ENCODE results near the gene CFB.

Gene CFB

DNA sequence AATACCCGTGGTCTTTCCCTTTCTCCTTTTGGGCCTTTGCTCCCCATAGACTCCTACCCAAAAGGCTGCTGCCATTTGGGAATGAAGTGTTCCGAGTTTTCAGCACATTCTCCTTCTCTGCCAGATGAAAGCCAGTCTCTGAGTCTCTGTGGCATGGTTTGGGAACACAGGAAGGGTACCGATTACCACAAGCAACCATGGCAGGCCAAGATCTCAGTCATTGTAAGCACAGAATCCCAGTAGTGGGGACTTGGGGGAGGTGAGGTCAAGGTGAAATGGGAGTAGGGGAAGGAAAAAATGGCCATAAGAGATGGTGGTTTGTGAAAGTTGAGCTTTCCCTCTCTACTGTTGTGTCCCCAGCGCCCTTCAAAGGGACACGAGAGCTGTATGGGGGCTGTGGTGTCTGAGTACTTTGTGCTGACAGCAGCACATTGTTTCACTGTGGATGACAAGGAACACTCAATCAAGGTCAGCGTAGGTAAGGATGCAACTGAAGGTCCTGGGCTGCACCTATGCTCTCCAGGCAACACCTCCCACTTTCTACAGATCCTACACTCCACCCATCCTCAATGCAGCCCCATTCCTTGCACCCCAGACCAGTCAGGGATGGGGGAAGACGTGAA, 4.1 kb downstream of the CFB start:
- DNase-seq, result no peak

DNA sequence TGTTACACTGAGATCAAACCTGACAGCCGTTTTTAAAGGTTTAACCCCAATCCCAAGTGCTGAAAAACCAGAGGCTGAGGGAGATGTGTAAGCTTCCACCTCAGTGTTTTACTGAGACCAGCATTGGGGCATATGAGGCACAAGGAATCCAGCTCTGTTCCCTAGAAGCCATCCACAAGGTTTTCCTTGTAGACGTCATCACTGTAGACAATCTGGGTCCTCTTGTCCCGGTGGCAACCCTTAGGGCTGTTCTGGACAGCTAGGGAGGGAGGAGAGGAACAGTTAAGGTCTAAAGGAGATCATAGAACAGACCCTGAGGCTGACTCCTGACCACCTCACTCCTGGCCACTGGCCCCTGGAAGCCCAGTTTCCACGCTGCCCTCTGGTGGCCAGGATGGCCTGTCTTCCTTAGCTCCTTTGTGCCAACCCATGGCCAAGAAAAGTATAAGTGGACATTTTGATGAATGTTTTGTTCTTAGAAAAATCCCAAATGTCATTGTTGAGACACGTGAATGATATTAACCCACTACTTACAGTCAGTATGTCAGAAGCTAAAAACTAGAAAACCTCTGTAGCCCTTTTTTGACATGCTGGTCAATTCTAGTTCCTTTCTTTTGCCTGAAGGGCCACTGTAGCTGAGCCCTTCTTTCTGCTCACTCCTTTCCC, 6.4 kb downstream of the CFB start:
- DNase-seq, result no peak

DNA sequence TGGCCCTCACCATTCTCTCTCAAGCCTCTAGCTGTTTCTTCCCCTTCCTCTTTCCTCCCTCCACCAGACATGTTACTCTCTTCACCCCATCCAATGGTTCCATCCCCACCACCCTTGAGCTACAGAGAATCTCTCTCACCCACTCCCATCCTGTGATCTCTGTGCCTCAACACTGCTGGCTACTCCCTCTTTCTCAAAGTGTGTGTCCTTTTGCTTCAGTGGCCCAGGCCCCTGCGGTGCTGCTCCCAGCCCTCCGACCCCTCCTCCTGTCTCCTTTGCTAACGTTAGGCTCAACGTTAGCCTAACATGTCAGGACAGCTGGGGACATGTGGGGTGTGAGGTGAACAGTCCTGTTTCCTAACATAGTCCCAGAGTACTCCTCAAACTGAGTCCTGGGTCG, 7.0 kb downstream of the CFB start:
- DNase-seq, result no peak

DNA sequence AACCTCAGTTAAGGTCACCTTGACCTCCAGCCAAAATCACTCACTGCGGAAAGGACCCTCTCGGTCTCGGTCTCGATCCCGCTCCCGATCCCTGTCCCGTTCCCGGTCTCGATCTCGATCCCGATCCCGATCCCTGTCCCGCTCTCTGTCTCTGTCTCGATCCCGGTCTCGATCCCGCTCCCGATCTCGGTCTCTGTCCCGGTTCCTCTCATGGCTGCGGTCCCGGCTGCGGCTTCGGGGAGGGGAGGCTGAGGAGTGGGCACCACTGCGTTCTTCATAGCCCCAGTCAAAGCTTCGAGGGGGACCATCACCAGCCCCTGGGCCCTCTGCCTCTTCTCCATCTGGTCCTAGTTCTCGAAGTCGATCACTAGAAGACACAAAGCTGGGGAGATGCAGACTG, 8.6 kb downstream of the CFB start:
- DNase-seq, result no peak

DNA sequence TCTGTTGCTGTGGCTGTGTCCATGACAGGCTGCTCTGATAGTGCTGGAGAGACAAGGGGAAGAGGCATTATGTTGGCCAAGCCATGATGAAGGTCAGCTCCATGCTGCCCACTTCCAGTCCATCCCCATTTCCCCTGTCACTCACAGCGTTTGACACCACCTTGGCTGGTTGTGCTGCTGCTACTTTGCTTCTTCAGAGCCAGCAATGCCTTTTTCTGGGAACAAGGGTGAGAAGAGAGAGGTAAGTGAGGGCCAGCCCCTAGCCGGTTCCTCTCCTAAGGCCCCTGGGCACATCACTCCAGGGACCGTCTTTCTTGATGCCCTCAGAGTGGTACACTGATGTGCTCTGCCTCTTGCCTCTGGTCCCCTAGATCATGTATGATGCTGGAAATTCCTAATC, 10.9 kb downstream of the CFB start:
- no peak for DNase-seq

DNA sequence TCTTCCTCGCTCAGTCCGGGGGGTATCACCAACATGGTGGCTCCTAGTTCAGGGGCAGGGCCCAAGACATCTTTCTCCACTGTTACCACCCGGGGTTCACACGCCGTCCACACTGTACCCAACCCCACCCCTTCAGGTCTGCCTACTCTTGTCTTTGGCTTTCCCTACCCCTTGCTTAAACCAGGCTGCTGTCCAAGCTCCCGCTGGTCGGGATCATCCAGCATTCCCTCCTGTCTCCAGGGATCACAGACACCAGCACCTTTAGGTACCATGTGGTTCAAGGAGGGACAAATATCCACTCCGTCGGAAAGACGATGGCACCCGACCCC, 12.5 kb downstream of the CFB start:
- DNase-seq, result no peak

DNA sequence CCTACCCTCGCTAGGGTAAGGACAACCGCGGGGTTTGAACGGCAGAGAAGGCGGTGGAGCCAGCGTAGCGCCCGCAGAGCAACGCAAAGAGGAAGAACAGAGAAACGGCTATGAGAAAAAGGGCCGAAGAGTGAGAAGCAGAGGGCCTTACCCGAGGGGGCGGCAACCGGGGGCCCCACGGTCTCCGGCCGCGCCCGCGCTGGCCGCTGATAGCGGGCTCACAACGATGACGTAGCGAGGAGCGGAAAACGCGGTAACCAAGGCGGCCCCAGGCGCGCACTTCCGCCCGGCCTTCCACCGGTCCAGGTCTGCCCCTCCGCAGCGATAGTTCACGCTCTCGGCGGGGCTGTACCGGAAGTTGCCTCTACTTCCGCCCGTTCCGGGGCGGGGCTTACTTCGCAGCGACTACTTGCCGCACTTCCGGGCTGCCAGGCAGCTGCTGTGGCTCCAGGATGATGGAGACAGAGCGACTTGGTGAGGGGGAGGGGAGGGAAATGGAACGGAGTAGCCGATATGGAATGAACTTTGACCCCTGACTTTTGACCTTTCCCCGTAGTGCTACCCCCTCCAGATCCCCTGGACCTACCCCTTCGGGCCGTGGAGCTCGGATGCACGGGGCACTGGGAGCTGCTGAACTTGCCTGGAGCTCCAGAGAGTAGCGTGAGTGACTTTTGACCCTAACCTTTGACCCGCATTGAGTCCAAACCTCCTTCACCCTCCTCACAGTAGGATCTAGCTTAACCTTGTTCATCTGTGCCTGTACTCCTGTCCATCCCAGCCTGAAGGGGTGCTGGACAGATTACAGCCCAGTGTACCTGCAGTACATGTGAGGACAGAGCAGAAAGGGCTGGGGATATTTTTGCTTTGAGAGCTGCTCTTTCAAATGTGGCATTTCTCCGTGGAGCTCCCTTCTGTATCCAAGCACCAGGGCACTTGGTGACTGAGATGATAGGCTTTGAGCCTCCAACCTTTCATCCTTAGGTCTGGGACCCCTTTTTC, 13.1 kb downstream of the CFB start, which contains the start of the genes NELFE and SKIC2:
TSS of gene NELFE (minus strand) at position 231 of the 999 bp plus-strand sequence. CDS start 525 bp downstream, outside the sequence.
TSS of gene SKIC2 (plus strand) at position 435 of the 999 bp plus-strand sequence. CDS start at position 453, 18 bp downstream.
- peak; percentile 98 for DNase-seq

DNA sequence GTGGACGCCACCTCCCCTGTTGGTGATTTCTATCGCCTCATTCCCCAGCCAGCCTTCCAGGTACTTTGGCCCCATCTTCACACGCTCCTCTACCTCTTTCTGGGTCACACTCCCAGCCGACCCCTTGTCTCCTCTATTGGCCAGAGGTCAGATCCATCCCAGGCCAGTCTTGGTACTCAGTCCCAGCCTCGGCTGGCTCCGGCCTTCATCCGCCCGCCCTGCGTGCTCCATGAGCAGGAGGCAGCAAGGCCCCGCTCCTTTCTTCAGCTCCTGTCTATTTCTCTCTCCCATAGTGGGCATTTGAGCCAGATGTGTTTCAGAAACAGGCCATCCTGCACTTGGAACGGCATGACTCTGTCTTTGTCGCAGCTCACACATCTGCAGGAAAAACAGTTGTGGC, 15.7 kb downstream of the CFB start:
- no peak for DNase-seq

DNA sequence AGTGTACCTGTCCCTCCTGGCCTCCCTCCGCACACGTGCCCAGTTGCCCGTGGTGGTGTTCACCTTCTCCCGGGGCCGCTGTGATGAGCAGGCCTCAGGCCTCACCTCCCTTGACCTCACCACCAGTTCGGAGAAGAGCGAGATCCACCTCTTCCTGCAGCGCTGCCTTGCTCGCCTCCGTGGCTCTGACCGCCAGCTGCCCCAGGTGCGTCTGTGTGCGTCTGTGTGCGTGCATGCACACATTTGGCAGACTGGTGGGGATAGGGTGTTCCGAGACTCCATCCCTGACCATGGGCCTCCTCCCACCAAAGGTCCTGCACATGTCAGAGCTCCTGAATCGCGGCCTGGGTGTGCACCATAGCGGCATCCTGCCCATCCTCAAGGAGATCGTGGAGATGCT, 18.0 kb downstream of the CFB start:
- no peak for DNase-seq

DNA sequence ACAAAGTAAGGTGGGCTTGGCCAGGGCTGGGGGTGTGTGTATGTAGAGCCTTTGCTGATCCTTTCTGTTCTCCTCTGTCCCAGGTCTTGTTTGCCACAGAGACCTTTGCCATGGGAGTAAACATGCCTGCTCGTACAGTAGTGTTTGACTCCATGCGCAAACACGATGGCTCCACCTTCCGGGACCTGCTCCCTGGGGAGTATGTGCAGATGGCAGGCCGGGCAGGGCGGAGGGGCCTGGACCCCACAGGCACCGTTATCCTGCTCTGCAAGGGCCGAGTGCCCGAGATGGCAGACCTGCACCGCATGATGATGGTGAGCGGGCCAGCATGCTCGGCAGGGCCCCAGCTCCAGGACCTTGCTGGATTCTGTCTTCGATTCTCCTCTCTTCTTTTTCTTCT, 19.8 kb downstream of the CFB start:
- DNase-seq, result no peak

DNA sequence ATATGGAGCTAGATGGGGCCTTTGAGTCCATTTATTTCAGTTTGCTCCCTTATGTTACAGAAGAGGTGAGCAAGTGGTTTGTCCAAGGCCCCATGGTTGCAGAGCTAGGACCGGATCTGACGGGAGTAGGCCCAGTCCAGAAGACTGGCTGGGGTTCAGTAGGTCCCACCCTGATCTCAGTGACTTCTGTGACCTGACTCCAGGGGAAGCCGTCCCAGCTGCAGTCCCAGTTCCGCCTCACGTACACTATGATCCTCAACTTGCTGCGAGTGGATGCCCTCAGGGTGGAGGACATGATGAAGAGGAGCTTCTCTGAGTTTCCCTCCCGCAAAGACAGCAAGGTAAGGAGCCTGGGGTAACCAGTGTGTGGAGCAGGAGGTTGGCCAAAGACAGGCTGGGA, 20.6 kb downstream of the CFB start:
- no peak for DNase-seq

DNA sequence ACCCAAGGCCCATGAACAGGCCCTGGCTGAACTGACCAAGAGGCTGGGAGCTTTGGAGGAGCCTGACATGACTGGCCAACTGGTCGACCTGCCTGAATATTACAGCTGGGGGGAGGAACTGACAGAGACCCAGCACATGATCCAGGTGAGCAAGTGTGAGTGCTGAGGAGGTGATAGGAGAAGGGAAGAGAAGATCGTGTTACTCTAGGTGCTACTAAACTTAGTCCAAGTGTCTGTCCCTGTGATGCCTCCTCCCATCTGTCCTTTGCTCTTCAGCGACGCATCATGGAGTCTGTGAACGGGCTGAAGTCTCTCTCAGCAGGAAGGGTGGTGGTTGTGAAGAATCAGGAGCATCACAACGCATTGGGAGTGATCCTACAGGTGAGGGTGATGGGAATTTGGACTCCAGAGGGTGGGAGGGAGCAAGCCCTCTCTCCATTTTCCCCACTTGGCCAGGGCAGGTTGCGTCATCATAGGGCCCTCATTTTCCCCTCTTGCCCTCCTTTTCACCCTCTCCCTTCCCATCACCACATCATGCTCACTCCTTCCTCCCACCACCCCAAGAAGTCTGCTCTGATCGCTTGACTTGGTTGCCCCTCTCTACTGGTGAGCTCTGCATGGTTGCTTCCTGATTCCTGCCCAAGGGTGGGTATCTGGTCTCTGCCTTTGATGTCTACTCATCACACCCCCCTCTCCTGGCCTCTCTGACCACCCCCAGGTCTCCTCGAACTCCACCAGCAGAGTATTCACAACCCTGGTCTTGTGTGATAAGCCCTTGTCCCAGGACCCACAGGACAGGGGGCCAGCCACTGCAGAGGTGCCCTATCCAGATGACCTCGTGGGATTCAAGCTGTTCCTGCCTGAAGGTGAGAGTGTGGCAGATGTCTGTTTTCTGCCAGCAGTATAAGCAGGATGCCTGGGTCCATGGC, 21.4 kb downstream of the CFB start:
- no peak for DNase-seq

DNA sequence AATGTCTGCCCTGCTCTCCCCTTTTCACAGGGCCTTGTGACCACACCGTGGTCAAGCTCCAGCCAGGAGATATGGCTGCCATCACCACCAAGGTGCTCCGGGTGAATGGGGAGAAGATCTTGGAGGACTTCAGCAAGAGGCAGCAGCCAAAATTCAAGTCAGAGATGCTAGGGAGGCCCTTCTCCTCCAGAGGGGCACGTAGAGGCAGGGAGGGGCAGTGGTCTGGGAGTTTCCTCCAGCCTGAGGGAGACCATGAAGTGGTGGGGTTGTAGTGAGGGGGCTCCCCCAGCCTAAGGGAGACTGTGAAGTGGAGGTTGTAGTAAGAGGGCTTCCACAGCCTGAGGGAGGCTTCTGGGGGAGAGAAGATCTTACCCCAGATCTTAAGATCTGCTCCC, 22.0 kb downstream of the CFB start:
- DNase-seq, result no peak

DNA sequence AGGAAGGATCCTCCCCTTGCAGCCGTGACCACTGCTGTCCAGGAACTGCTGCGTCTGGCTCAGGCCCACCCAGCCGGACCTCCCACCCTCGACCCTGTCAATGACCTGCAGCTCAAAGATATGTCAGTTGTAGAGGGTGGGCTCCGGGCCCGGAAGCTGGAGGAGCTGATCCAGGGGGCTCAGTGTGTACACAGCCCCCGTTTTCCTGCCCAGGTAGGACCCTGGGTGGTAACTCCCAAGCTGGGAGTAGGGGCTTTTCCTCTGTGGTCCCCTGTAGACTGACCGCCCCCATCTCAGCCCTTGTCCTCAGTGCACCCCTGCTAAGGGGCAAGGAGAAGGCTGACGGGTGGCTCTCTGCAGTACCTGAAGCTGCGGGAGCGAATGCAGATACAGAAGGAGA, 22.4 kb downstream of the CFB start:
- no peak for DNase-seq

DNA sequence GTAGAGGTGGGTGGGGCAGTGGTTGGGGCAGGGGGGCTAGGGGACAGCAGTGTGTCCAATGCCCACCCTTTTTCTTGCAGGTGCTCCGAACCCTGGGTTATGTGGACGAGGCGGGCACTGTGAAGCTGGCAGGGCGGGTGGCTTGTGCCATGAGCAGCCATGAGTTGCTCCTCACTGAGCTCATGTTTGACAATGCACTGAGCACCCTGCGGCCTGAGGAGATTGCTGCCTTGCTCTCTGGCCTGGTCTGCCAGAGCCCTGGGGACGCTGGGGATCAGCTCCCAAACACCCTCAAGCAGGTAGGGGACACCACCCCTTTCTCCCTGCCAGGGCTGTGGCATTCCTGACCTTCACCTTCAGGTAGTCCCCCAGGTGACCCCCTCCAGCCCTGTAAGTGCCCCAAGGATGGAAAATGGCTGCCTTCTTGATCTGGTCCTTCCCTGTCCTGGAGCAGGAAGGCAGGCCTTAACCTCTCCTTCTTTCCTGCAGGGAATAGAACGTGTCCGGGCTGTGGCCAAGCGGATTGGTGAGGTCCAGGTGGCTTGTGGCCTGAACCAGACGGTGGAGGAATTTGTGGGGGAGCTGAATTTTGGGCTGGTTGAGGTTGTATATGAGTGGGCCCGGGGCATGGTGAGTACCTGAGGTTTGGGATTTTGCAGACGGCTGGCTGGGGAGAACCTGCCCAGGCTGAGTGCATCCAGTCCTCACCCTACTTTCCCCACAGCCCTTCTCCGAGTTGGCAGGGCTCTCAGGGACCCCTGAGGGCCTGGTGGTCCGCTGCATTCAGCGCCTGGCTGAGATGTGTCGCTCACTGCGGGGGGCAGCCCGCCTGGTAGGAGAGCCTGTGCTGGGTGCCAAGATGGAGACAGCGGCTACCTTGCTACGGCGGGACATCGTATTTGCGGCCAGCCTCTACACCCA, 23.2 kb downstream of the CFB start:
- DNase-seq, result no peak

DNA sequence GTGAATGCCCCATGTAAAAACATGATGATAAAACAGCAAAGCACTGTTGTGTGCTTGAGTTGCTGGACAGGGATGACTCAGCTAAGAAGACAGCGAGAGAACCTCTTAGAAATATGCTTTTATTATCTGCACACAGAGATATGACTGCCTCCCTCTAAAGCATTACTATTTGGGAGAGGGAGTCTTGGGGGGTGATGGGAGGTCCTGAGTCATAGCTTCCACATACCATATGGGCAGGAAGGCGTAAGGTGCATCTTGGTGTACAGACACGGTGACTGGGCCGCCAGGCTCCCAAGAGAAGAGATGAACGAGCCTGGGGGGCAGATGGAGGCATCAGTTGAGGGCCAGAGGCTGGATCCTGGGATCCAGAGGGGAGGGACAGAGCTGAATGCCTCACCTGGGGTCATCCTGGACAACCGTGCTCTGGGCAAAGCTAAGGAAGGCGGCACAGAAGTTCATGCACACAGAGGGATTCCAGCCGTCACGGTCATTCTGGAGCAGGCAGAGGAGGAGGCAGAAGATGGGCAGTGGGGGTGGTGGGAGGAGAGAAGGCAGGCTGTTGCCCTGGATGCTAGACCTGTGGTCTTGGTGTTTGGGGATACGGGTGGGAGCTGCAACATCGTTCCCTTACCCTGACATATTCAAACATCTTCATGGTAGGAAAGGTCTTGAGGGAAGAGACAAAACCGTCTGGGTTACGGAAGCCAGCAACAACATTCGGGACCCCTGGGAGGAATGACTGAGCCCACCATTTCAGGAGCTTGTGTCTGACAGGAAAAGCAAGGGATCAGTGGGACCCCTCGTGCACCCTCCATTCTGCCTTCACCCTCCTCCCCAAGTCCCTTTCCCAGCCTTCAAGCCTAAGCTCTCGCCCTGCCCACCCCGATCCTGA, 24.1 kb downstream of the CFB start:
- DNase-seq, result no peak

DNA sequence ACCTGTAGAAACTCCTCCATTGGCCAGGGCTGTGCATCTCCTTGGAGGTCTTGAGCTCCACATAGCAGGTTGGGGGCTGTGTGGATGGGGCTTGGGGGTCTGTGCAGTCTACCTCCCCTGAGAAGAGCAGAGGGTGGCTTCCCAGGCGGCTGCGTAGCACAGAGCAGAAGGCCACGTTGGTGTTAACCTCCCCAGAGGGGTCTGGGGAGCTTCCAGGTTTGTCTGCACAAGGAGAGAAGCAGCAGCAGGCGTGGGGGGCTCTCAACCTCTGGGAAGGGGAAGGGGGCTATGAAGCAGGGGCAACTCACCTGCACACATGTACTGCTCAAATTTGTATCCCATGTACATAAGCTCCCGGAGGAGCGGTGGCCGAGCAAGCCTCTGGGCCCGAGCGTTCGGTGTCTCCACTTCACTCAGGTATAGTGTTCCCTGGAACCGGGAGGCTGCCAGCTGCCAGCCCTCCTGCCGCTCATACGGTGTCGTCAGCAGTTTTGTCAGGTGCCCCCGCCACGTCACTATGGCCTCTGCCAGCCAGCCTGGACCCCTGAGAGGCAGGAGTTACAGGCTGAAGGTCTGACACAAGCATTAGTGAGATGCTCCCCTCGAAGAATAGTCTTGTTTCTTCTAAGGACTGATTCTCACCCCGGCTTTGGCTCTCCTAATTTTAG, 24.8 kb downstream of the CFB start:
- no peak for DNase-seq

DNA sequence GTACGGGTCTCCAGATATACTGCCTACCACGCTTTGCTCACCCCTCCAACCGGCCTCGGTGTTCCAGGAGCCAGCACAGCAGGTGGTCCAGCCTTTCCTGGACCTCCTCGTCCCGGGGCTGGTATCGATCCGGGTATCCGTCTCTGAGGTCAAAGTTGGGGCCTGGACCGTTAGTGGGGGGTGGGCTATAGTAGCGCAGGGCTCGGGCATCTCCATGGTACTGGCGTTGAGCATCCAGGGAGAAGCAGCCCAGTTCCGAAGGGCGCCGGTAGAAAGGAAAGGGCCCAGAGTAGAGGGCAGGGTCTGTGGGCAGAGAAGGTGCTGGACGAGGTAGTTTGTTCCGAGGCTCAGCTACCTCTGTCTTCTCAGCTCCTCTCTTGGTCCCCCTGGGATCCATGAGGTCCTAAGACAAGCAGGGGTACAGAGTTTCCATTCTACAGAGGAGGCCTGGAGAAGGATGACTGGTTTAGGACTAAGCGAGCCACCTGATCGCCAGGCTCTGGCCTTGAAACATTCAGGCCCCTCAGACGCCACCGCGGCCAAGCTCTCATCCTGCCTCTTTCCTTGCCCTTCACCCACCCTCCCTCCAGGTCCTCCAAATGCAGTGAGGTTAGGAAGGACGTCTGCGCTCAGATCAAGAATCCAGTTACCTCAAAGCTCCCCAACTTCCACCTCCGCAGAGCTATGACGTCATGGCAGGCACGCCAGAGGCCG, 25.5 kb downstream of the CFB start:
- no peak for DNase-seq

Measured in activated CD4-positive, alpha-beta T cell treated with anti-CD3 and anti-CD28 coated beads, Interleukin-2, amount 50 U/mL, for 1 hour (primary cell).